NT2/D1 (cell line): ENCODE results near the gene HOXC12.

Experiments used
- DNase-seq: peaks from one replicate; pipeline ENCODE4 v3.0.0-alpha.2; 2011; ENCODE audit warnings: low read depth, low spot score
- H3K27me3 ChIP-seq: 2 replicates; pipeline ENCODE4 v1.6.0; 2011; ENCODE audit warnings: mild to moderate bottlenecking; ENCODE audit not compliant: insufficient read length, insufficient read depth
- H3K36me3 ChIP-seq: 2 replicates; pipeline ENCODE4 v1.6.1; 2011; ENCODE audit warnings: mild to moderate bottlenecking, low read length, mixed read lengths; ENCODE audit not compliant: insufficient read depth, insufficient read length
- H3K4me1 ChIP-seq: 2 replicates; pipeline ENCODE4 v1.5.1; 2011; ENCODE audit not compliant: insufficient read depth, insufficient read length
- H3K4me3 ChIP-seq: 2 replicates; pipeline ENCODE4 v1.5.1; 2011; ENCODE audit warnings: low read depth; ENCODE audit not compliant: insufficient read length
- H3K9ac ChIP-seq: 2 replicates; pipeline ENCODE4 v1.6.0; 2011; ENCODE audit warnings: low read depth; ENCODE audit not compliant: insufficient read length
- H3K9me3 ChIP-seq: 2 replicates; pipeline ENCODE4 v1.5.1; 2011; ENCODE audit warnings: mild to moderate bottlenecking, low read length; ENCODE audit not compliant: insufficient read depth
- SUZ12 ChIP-seq: IDR thresholded peaks from 2 replicates; pipeline ENCODE4 v1.6.1; 2011; ENCODE audit not compliant: insufficient read length, insufficient read depth; ENCODE audit errors: extremely low read depth
- YY1 ChIP-seq: IDR thresholded peaks from 2 replicates; pipeline ENCODE4 v1.6.1; 2011; ENCODE audit not compliant: insufficient read length, insufficient read depth
- ZNF274 ChIP-seq: IDR thresholded peaks from 2 replicates; pipeline ENCODE4 v1.6.1; 2011; ENCODE audit warnings: mild to moderate bottlenecking, low read depth, low read length

Gene HOXC12

GRCh38 chr12:53942467-53942997, 12.2 kb upstream of the HOXC12 start:
- no peak overlapping the region for H3K4me3 ChIP-seq
- peaks cover 5% of the 10 kb centered on the region for H3K36me3 ChIP-seq
- no peak for DNase-seq
- H3K9ac ChIP-seq: no peak overlapping the region
- H3K4me1 ChIP-seq: peaks cover 2% of the 10 kb centered on the region
- H3K9me3 ChIP-seq: no peaks in the 10 kb centered on the region
- TF ChIP-seq YY1 (no peak), ZNF274 (no peak)
- H3K27me3 ChIP-seq: peaks cover 57% of the 10 kb centered on the region

DNA sequence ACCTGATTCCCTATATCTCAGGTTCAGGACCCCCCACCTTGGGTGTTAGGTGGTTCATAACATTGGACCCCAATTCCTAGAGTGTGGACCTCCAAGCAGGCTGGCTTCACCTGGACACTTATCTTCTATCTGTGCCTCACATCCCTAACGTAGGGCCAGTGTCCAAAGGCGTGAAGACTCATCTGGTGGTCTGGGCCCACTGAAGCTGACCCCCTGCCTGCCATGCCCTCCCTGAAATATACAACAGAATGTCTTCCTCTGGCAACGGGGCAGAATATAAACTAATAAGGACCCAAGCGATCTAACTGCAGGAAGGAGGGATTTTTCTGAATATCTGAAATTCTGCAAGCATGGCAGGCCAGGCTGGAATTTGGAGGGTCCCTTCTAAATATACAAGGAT, 10.5 kb upstream of the HOXC12 start:
- Histone ChIP-seq H3K4me3 (no peak overlapping the region), H3K9ac (no peak overlapping the region), H3K9me3 (no peaks in the 10 kb centered on the region), H3K27me3 (peaks cover 63% of the 10 kb centered on the region), H3K36me3 (peaks cover 5% of the 10 kb centered on the region), H3K4me1 (peaks cover under 1% of the 10 kb centered on the region)
- DNase-seq: no peak
- TF ChIP-seq ZNF274 (no peak), SUZ12 (no peak), YY1 (no peak)

GRCh38 chr12:53944907-53945847, 9.5 kb upstream of the HOXC12 start:
- H3K27me3 ChIP-seq: peaks cover 63% of the 10 kb centered on the region

DNA sequence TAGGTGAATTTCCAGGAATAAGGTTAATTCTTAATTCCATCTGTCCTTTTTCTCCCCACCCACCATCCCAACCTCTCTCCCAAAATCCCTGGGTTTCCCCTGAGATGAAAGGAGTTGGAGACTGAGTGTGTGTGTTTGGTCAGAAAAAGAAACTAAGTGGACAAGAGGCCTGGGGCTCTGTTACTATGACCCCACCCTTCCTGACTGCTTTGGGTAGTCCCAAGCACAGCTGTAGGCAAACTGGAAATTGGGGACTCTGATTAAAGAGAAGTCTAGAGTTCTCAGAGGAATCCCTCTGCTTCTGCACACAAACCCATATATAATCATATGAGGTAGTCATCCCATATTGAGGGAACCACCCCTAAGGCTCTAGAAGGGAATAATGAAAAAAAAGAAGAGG, 7.0 kb upstream of the HOXC12 start:
- Histone ChIP-seq H3K4me1 (peaks cover 27% of the 10 kb centered on the region), H3K9ac (no peak overlapping the region), H3K27me3 (peaks cover 71% of the 10 kb centered on the region), H3K4me3 (no peak overlapping the region), H3K36me3 (peaks cover 5% of the 10 kb centered on the region), H3K9me3 (no peaks in the 10 kb centered on the region)
- no peak for DNase-seq
- TF ChIP-seq YY1 (no peak), SUZ12 (no peak), ZNF274 (no peak)

More at GRCh38 chr12:53944907-53945847, 9.5 kb upstream of the HOXC12 start:
- no peak for TF ChIP-seq SUZ12
- no peak for TF ChIP-seq YY1
- no peak for TF ChIP-seq ZNF274
- H3K4me1 ChIP-seq: peaks cover 7% of the 10 kb centered on the region
- no peaks in the 10 kb centered on the region for H3K9me3 ChIP-seq
- peaks cover 5% of the 10 kb centered on the region for H3K36me3 ChIP-seq
- no peak overlapping the region for H3K9ac ChIP-seq
- DNase-seq: no peak
- H3K4me3 ChIP-seq: no peak overlapping the region

- TF ChIP-seq ZNF274 (no peak), SUZ12 (no peak), YY1 (no peak)
- Histone ChIP-seq H3K9ac (no peak overlapping the region), H3K27me3 (peaks cover 76% of the 10 kb centered on the region), H3K36me3 (peaks cover 5% of the 10 kb centered on the region), H3K4me1 (peaks cover 31% of the 10 kb centered on the region), H3K4me3 (no peak overlapping the region), H3K9me3 (no peaks in the 10 kb centered on the region)
- DNase-seq: no peak
These were observed 5.8 kb upstream of the HOXC12 start for GRCh38 chr12:53948650-53949593.

DNA sequence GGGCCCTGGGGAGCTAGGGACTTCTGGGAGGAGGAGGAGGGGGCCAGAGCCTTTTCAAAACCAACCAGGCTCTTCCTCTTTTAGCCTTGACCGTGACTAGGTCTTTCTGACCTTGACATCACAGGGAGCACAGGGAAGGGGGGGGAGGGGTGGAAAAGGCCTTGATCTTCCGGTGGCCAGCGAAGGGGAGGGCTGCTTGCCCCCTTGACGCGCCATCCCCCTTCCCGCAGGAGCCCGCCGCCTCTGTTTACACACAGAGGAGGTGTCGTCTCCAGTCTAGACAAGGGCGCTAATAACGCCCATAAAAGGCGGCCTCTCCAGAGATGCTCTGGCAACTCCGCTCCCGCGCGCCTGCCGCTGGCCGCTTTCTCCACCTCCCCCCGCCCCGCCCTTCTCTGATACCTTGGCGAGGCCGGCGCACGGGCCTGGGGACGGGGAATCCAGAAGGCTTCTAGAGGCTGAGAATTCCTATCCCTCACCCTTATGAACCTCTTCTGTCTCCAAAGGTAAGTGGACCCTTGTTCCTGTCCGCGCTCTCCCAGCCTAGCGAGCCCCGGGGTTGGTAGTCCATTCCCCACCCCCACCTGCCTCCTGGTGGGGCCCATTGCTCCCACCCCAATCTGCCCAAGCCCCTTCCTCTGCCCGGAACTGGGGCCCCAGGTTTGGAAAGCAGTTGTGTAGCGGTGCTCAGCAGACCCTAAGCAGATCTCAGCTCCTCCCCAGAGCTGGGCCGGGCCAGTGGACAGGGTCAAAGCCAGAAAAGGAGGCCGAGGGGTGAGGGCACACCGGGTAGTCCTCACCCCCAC, 4.9 kb upstream of the HOXC12 start:
- Histone ChIP-seq H3K9ac (peak overlapping the region; percentile 26), H3K36me3 (peaks cover 5% of the 10 kb centered on the region), H3K27me3 (peaks cover 84% of the 10 kb centered on the region), H3K4me3 (peak overlapping the region; percentile 22), H3K9me3 (no peaks in the 10 kb centered on the region), H3K4me1 (peaks cover 35% of the 10 kb centered on the region)
- DNase-seq: no peak
- TF ChIP-seq SUZ12: no peak
- no peak for TF ChIP-seq ZNF274
- TF ChIP-seq YY1: no peak
